GM18517 (cell line): ENCODE results near the gene AIRE.
"Not testable (repeated sequence)": the region's sequence is repeated elsewhere in the genome, so short reads cannot be mapped to it uniquely, and the experiment has no call there.

ENCODE experiments used
- ATAC-seq: cut with Tn5 transposase; IDR thresholded peaks from one replicate; pipeline ENCODE4 v1.9.1; 2021; ENCODE audit warnings: mild to moderate bottlenecking, moderate library complexity; ENCODE audit not compliant: unreplicated experiment

AIRE gene

GRCh38 chr21:44291078-44291935, 5.6 kb downstream of the AIRE start:
- ATAC-seq: no peak

DNA sequence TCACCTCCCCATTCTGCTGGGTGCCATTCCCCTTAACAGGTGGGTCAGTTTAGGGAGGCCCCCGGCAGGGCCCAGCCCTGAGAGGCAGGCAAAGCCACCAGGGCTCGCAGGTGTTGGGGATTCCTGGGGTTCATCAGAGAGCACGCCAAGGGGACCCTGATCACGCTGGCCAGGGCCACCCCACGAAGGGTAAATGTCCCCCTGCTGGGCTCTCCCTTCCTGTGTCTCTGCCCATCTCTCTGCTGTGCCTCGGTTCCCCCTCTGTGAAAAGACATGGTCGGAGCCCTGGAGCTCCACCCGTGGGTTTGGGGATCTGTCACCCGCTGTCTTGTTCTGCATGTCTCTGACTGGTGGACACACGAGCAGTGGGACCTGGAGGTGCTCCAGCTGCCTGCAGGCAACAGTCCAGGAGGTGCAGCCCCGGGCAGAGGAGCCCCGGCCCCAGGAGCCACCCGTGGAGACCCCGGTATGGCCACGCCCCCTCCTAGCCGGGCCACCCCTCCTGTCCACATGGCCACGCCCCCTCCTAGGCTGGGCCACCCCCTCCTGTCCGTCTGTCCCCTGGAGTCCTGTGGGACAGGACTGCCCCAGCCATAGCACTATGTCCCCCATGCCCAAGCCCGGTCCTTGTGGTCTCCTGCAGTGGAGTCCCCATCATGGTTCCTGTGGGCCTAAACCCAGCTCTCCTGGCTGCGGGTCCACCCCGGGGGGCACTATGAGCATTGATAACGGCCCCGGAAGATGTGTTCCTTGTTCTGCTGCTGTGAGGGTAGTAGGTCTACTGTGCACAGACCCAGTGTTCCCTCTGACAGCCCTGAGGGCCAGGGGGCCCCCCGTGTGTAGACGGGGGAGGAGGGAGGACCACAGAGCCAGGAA, 6.5 kb downstream of the AIRE start:
- ATAC-seq: no peak

GRCh38 chr21:44292812-44293195, 7.1 kb downstream of the AIRE start:
- ATAC-seq: no peak

DNA sequence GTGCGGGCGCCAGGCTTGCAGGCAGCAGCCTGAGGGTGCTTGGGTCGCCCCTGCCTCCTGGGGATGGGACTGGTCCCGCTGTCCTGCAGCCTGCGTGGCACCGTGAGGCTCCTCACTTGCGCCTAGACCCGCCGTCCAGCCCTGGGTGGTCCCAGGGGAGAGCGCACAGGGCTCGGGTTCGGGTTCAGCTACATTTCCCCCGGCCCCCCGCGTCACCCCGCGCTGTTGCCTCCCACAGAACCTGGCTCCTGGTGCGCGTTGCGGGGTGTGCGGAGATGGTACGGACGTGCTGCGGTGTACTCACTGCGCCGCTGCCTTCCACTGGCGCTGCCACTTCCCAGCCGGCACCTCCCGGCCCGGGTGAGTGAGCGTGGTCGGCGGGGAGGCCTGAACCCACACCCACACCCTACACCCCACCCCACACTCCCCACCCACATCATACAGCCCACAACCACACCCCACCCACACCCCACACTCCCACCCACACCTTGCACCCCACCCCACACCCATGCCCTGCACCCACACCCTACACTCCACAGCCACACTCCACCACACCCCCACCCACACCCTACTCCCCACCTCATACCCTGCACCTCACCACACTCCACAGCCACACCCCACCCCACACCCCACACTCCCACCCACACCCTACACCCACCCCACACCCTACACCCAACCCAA, 8.0 kb downstream of the AIRE start:
- no peak for ATAC-seq

DNA sequence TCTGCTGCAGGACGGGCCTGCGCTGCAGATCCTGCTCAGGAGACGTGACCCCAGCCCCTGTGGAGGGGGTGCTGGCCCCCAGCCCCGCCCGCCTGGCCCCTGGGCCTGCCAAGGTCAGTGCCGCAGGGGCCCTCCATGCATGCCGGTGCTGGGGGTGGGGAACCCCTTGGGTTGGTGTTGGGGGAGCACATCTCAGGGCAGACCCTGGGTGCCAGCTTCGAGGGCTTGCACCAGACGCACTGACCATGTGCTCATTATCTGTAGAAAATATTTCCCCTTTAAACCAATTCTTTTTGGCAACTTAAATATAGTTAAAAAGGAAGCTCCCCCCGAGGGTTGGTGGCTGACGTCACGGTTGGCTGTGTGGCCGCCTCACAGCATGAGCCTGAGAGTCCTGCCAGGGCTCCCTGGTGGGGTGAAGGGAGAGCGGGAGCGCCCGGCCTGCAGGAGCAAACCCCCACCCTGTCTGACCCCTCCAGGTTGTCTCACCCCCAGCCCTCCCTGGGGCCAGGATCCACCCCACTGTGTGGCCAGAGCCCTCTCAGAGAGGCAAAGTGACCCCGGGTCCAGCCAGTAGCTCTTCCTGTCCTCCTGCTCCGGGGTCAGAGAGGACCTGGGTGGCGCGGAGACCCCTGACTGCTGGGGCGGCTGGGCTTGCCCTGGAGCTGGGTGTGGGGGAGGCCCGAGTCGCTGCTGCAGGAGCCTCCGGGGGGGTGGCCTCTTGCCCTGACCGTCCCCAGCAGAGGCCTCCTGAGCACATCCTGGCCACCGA, 8.9 kb downstream of the AIRE start:
- ATAC-seq: no peak

- no peak for ATAC-seq
Measured at GRCh38 chr21:44295163-44295573, 9.5 kb downstream of the AIRE start.

GRCh38 chr21:44295646-44296045, 10.0 kb downstream of the AIRE start:
- no peak for ATAC-seq

GRCh38 chr21:44296103-44296519, 10.4 kb downstream of the AIRE start:
- ATAC-seq: no peak

- ATAC-seq: no peak
Measured at GRCh38 chr21:44296916-44297315, 11.2 kb downstream of the AIRE start.

- no peak for ATAC-seq
Measured at GRCh38 chr21:44297525-44298290, 12.0 kb downstream of the AIRE start.

DNA sequence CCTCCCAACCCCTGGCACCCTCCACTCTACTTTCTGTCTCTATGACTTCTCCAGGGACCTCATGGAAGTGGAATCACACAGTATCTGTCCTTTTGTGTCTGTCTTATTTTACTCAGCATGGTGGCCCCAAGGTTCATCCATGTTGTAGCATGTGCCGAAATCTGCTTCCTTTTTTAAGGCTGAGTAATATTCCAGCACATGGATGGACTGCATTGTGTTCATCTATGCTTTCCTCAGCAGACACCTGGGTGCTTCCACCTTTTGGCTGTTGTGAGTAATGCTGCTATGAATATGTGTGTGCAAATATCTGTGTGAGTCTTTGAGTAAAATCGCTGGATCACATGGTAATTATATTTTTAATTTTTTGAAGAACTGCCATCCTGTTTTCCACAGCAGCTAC, 12.6 kb downstream of the AIRE start:
- ATAC-seq: no peak

DNA sequence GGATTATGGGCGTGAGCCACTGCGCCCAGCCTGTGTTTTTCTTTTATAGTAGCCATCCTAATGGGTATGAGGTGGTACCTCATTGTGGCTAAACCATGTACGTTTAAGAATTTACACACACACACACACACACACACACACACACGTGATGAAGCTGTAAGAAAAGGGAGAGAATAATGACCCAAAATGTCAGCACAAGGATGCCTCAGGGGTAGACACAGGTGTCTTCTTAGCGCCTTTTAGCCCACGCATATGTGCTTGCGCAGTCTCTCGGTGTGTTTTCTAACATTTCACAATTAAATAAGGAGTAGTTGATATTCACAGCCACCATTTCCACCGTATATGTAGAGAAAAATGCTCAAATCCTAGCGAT, 13.4 kb downstream of the AIRE start:
- peak; percentile 4 for ATAC-seq

DNA sequence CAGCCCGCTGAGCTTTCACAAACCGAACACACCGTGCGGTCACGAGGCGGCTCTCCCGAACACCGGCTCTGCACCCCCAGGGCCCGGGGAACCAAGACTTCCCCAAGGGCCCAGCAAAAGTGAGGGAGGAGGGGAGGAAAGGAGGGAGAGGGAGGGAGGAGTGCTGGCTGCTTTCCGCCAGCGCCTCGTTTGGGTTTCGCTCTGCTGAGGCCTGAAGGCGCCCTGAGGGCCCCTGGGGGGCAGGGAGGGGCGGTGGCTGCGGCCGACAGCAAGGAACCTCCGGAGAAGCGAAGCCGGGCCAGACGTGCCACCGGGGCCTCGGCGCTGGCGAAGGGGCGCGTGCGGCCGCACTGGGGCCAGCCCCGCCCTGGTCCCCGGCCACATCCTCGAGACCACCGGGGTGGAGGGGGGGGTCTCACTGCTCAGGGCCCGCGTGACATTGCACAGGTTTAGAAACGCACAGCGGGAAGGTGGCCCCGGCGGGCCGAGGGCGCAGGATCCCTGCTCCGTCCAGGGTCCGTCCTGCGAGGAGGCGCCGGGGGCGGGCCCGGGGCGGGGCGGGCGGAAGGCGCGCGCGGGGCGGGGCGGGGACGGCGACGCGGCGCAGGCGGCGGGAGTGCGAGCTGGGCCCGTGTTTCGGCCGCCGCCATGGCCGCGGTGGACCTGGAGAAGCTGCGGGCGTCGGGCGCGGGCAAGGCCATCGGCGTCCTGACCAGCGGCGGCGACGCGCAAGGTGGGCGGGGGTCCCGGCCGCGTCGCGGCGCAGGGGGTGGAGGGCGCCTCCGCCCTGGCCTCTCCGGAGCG, 14.0 kb downstream of the AIRE start, which contains the start of gene PFKL:
TSS of gene PFKL (plus strand) at position 596 of the 804 bp plus-strand sequence. CDS start at position 649, 53 bp downstream.
- ATAC-seq: peak; percentile 54

GRCh38 chr21:44300262-44300959, 14.7 kb downstream of the AIRE start:
- ATAC-seq: no peak

- no peak for ATAC-seq
Measured at GRCh38 chr21:44301141-44301540, 15.5 kb downstream of the AIRE start.

GRCh38 chr21:44301961-44302406, 16.3 kb downstream of the AIRE start:
- no peak for ATAC-seq

DNA sequence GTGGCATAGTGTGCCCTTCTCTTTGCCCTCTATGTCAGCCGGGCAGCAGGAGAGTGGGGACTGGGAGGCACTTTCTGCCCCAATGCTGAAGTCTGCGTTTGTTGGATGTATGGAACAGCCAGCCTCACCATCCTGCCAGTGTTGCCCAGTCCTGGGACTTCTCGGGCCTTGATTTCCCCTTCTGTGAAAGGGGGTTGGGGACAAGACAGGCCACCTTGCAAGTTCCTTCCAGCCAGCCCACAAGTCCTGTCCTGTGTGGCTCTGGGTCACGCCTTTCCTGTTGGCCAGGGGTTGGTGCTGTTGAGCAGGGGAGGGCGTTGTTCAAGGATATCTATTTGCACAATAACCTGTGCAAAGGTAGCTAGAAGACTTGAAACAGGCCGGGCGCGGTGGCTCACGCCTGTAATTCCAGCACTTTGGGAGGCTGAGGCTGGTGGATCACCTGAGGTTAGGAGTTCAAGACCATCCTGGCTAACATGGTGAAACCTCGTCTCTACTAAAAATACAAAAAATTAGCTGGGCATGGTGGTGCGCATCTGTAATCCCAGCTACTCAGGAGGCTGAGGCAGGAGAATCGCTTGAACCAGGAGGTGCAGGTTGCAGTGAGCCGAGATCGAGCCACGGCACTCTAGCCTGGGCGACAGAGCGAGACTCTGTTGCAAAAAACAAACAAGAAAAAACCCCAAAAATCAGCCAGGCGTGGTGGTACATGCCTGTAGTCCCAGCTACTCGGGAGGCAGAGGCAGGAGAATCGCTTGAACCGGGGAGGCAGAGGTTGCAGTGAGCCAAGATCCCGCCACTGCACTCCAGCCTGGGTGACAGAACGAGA, 17.1 kb downstream of the AIRE start:
- not testable (repeated sequence) for ATAC-seq
